ENCODE results near the gene PKD1. TPM values are rescaled to one million over a fixed set of nuclear protein-coding genes. Genes with fewer than 3 reads are reported as not detected.
A peak's percentile ranks its signal among the peaks of the same experiment; 100 is the strongest.
"Not testable (repeated sequence)": the region's sequence is repeated elsewhere in the genome, so short reads cannot be mapped to it uniquely, and the experiment has no call there.

Gene PKD1
- total RNA-seq, 1 experiment from 2014 or later = 58.9 TPM

DNA sequence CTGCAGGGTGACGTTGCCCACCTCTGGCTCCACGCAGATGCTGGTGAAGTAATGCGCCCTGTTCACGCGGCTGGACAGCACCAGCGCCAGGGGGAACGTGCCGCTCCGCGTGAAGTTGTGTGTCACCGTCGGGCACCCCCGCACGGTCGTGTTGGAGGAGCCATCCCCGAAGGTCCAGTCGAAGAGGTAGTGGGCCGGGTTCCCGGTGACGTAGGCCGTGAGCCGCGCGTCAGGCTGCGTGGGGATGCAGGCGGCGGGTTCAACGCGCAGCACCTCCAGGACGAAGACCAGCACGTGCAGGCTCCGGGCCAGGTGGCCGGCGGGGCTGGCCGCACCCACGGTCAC lies 24.7 kb downstream of the PKD1 start:
- ATAC-seq; H3K4me1 ChIP-seq (ENCODE audit: insufficient read depth, low read length); H3K4me3 ChIP-seq (ENCODE audit: low read length); H3K79me2 ChIP-seq (ENCODE audit: low read length); H2AFZ ChIP-seq (ENCODE audit: low read length); H3K9me2 ChIP-seq (replicated peaks; ENCODE audit: low read length); H3K27ac ChIP-seq (ENCODE audit: low read length); CTCF ChIA-PET; H3K4me2 ChIP-seq (ENCODE audit: low read length); H3F3A ChIP-seq (ENCODE audit: low read length, unreplicated experiment); intact Hi-C loops (cut with micrococcal nuclease); H3K27me3 ChIP-seq (ENCODE audit: low read length); H3K9me3 ChIP-seq (ENCODE audit: low read length); H4K20me1 ChIP-seq (ENCODE audit: low read length); BruUV-seq (replicated peaks); H3K36me3 ChIP-seq (ENCODE audit: low read depth, low read length); H3K9ac ChIP-seq (ENCODE audit: low read length); DNase-seq; POLR2A ChIA-PET (ENCODE audit: unreplicated experiment): not testable (repeated sequence)

GRCh38 chr16:2110332-2111008 lies 25.2 kb downstream of the PKD1 start:
- intact Hi-C loops (cut with micrococcal nuclease) = not testable (repeated sequence)

DNA sequence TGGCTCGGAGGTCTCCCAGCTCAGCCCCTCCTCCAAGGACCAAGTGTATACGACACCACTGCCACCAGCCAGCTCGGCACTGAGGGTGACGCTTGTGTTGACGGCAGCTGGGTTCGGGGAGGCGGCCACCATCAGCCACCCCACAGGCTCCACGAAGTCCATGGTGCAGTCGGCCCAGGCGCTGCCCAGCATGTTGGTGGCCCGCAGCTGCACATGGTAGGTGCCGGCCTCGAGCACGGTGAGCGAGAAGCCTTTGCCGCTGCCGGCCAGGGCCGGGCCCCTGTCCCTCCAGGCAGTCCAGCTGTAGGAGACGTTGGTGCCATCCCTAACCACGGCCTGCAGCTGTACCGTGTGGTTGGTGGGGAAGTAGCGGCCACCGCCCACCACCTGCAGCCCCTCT lies 25.8 kb downstream of the PKD1 start:
- intact Hi-C loops (cut with micrococcal nuclease) = not testable (repeated sequence)

More at GRCh38 chr16:2110332-2111008, 25.2 kb downstream of the PKD1 start:
- H3K27ac ChIP-seq (ENCODE audit: low read length); ATAC-seq; H3F3A ChIP-seq (ENCODE audit: low read length, unreplicated experiment); BruUV-seq (replicated peaks); H2AFZ ChIP-seq (ENCODE audit: low read length); H3K9ac ChIP-seq (ENCODE audit: low read length); H3K9me2 ChIP-seq (replicated peaks; ENCODE audit: low read length); H3K27me3 ChIP-seq (ENCODE audit: low read length); POLR2A ChIA-PET (ENCODE audit: unreplicated experiment); H3K9me3 ChIP-seq (ENCODE audit: low read length); H3K4me3 ChIP-seq (ENCODE audit: low read length); H4K20me1 ChIP-seq (ENCODE audit: low read length); CTCF ChIA-PET; DNase-seq; H3K4me2 ChIP-seq (ENCODE audit: low read length); H3K4me1 ChIP-seq (ENCODE audit: insufficient read depth, low read length); H3K79me2 ChIP-seq (ENCODE audit: low read length); H3K36me3 ChIP-seq (ENCODE audit: low read depth, low read length): not testable (repeated sequence)

GRCh38 chr16:2109271-2109580 lies 26.5 kb downstream of the PKD1 start:
- H3K27me3 ChIP-seq (ENCODE audit: low read length); POLR2A ChIA-PET (ENCODE audit: unreplicated experiment); H3K4me2 ChIP-seq (ENCODE audit: low read length); CTCF ChIA-PET; H3K4me1 ChIP-seq (ENCODE audit: insufficient read depth, low read length); H3K9ac ChIP-seq (ENCODE audit: low read length); intact Hi-C loops (cut with micrococcal nuclease); H3K4me3 ChIP-seq (ENCODE audit: low read length); H3K79me2 ChIP-seq (ENCODE audit: low read length); H3K9me3 ChIP-seq (ENCODE audit: low read length); BruUV-seq (replicated peaks); DNase-seq; H2AFZ ChIP-seq (ENCODE audit: low read length); H3K27ac ChIP-seq (ENCODE audit: low read length); H4K20me1 ChIP-seq (ENCODE audit: low read length); H3K9me2 ChIP-seq (replicated peaks; ENCODE audit: low read length); H3K36me3 ChIP-seq (ENCODE audit: low read depth, low read length); H3F3A ChIP-seq (ENCODE audit: low read length, unreplicated experiment); ATAC-seq: not testable (repeated sequence)

More for the DNA sequence above, 25.8 kb downstream of the PKD1 start:
- H3K4me3 ChIP-seq (ENCODE audit: low read length); POLR2A ChIA-PET (ENCODE audit: unreplicated experiment); H3K27me3 ChIP-seq (ENCODE audit: low read length); H3K9me3 ChIP-seq (ENCODE audit: low read length); H3K79me2 ChIP-seq (ENCODE audit: low read length); H4K20me1 ChIP-seq (ENCODE audit: low read length); H3K4me1 ChIP-seq (ENCODE audit: insufficient read depth, low read length); H3K36me3 ChIP-seq (ENCODE audit: low read depth, low read length); H3K9ac ChIP-seq (ENCODE audit: low read length); H2AFZ ChIP-seq (ENCODE audit: low read length); CTCF ChIA-PET; DNase-seq; H3K9me2 ChIP-seq (replicated peaks; ENCODE audit: low read length); H3F3A ChIP-seq (ENCODE audit: low read length, unreplicated experiment); H3K4me2 ChIP-seq (ENCODE audit: low read length); H3K27ac ChIP-seq (ENCODE audit: low read length); ATAC-seq: not testable (repeated sequence)
- TSS peak; percentile 20 for BruUV-seq (replicated peaks)

GRCh38 chr16:2108446-2109270 lies 27.0 kb downstream of the PKD1 start:
- H3K9me2 ChIP-seq (replicated peaks; ENCODE audit: low read length); intact Hi-C loops (cut with micrococcal nuclease); H3F3A ChIP-seq (ENCODE audit: low read length, unreplicated experiment); H3K79me2 ChIP-seq (ENCODE audit: low read length); H3K27ac ChIP-seq (ENCODE audit: low read length); POLR2A ChIA-PET (ENCODE audit: unreplicated experiment); ATAC-seq; BruUV-seq (replicated peaks); H4K20me1 ChIP-seq (ENCODE audit: low read length); H3K9me3 ChIP-seq (ENCODE audit: low read length); H3K9ac ChIP-seq (ENCODE audit: low read length); DNase-seq; H3K27me3 ChIP-seq (ENCODE audit: low read length); CTCF ChIA-PET; H3K4me3 ChIP-seq (ENCODE audit: low read length); H2AFZ ChIP-seq (ENCODE audit: low read length); H3K4me2 ChIP-seq (ENCODE audit: low read length); H3K4me1 ChIP-seq (ENCODE audit: insufficient read depth, low read length); H3K36me3 ChIP-seq (ENCODE audit: low read depth, low read length): not testable (repeated sequence)

- CTCF ChIA-PET; H4K20me1 ChIP-seq (ENCODE audit: low read length); BruUV-seq (replicated peaks); H3K79me2 ChIP-seq (ENCODE audit: low read length); intact Hi-C loops (cut with micrococcal nuclease); H3K27me3 ChIP-seq (ENCODE audit: low read length); H3K4me1 ChIP-seq (ENCODE audit: insufficient read depth, low read length); DNase-seq; H3K9me2 ChIP-seq (replicated peaks; ENCODE audit: low read length); H3K27ac ChIP-seq (ENCODE audit: low read length); H3K4me3 ChIP-seq (ENCODE audit: low read length); H3K9me3 ChIP-seq (ENCODE audit: low read length); ATAC-seq; H3K4me2 ChIP-seq (ENCODE audit: low read length); POLR2A ChIA-PET (ENCODE audit: unreplicated experiment); H3K9ac ChIP-seq (ENCODE audit: low read length); H3K36me3 ChIP-seq (ENCODE audit: low read depth, low read length); H2AFZ ChIP-seq (ENCODE audit: low read length); H3F3A ChIP-seq (ENCODE audit: low read length, unreplicated experiment): not testable (repeated sequence)
Observed at GRCh38 chr16:2107791-2108125, 27.9 kb downstream of the PKD1 start.
